HG03139 (cell line): ENCODE results near the gene MRPS27.

Source experiments
- ATAC-seq: cut with Tn5 transposase; IDR thresholded peaks from one replicate; pipeline ENCODE4 v1.9.1; 2021; ENCODE audit not compliant: unreplicated experiment

The MRPS27 gene

DNA sequence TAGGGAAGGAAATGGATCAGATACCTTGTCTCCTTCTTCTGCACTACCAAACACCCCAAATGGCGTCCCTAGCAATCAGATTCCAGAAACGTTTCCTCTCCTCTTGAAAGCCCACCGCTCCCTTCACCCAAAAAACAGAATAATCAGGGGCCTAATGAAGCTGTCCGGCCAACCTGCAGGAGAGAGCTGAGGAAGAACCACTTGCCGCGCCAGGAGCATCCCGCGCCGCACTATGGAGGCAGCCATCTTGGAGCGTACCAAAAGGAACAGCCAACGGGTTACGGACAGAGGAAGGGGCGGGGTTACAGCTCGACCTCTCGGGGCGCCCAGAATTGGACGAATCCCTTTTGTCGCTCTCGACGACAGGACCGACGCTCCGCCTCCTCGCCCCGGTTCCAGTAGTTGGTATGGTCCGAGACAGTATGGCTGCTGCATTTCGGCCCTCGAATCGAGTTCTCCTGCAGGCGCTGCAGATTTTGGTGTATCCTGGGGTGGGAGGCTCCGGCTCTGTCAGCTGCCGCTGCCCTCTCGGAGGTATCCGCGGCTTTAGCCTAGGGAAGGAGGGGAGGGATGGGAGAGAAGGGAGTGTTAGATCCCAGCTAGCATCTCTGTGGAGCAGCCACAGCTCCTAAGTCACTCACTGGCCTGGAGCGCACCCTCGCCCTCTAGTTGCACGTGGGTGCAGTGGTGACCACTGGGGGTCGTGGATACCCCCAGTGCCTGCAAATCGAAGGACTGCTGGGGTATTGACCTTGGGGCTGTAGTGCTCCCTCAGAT lies at the start of gene MRPS27, which contains the start of gene PTCD2:
TSS of gene MRPS27 (minus strand) at position 265 of the 777 bp plus-strand sequence. CDS start at position 246, 19 bp downstream.
TSS of gene PTCD2 (plus strand) at position 398 of the 777 bp plus-strand sequence. CDS start at position 408, 10 bp downstream.
- ATAC-seq = peak; percentile 99

GRCh38 chr5:72369711-72370110 lies 49.7 kb upstream of the MRPS27 start:
- ATAC-seq = no peak

GRCh38 chr5:72369301-72369700 lies 49.3 kb upstream of the MRPS27 start:
- no peak for ATAC-seq

GRCh38 chr5:72368271-72368670 lies 48.2 kb upstream of the MRPS27 start:
- no peak for ATAC-seq

DNA sequence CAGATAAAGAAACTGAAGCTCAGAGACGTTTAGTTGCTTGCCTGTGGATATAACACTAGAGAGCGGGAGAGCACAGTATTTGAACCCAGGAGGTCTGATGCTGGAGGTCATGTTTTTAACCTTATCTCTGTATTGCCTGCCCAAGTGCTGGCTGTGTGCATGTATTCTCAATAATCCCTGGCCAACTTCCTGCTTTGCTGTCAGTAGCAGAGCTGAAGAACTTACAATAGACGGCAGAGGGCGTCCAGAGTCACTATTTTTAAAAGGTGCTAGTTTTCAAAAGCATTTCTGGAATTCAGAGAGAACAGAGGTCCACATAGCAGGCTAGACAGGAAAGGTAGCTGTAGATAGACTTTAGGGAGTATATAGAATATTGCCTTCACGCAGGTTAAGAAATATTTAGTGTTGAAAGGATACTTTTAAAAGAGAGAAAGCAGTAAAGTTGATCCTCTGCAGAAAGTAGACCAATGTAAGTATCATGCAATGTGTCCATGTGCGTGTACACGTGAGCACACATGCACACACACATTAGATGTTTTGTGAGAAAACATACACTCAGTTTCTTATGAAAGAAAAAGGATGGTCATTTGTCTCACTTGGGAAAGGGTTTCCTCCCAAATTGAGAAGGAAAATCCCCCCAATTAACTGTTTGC lies 46.4 kb upstream of the MRPS27 start:
- peak; percentile 75 for ATAC-seq

DNA sequence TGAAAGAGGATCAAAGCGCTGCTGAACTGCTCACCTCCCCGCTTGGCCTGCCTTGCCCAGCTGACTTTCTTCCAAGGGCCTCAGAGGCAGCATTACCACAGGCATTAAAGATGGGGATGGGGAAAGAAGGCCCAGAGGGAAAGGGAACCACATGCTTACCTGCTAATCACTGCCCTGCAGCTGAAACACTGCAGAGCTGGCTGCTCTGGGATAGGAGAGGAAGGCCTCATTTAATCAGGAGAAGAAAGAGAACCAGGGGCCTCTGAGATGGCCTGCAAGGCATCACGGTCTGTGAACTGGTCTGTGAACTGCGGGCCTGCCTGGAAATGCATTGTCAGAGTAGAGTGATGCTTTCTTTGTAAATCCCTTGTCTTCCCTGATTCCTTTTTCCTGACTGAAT lies 44.9 kb upstream of the MRPS27 start:
- ATAC-seq = no peak

DNA sequence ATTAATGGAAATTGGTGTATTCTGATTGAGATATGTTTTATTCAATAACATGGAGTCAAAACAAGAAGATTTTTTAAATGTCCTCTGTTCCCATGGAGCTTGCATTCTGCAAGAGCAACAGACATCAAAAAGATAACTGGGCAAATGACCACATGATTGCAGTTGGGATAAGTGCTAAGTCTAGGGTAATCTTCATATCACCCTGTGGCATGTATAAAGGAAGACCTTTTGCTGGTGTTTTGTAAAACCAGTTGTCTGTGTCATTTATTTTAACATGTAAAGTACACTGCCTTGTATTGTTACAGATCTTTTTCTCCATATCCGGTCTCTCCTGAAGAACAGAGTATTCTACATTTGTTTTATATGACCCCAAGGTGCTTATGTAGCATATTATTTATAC lies 44.1 kb upstream of the MRPS27 start:
- ATAC-seq = no peak

- ATAC-seq = no peak
These were observed 43.2 kb upstream of the MRPS27 start for GRCh38 chr5:72363166-72363802.

- ATAC-seq = no peak
These were observed 39.8 kb upstream of the MRPS27 start for GRCh38 chr5:72359886-72360285.

- no peak for ATAC-seq
These were observed 38.9 kb upstream of the MRPS27 start for GRCh38 chr5:72358925-72359324.

- no peak for ATAC-seq
These were observed 36.3 kb upstream of the MRPS27 start for GRCh38 chr5:72356361-72356760.

GRCh38 chr5:72355706-72356299 lies 35.8 kb upstream of the MRPS27 start:
- no peak for ATAC-seq

DNA sequence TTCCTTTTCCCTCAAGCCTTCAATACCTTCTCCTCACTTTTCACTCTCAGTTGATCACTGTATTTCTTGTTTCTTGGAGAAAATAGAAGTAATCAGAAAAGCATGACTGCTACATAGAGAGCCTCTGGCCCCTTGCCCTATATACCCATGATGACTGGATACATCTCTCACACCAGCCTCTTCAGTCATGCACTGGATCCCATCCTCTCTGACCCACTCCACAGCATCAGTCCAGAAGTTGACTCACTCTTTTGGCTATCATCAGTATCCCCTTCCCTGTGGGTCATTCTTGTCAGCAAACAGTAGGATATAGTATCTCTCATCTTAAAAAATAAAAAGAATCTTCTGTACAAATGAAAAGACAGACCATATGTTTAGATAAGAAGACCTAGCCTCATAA lies 33.0 kb upstream of the MRPS27 start:
- no peak for ATAC-seq

DNA sequence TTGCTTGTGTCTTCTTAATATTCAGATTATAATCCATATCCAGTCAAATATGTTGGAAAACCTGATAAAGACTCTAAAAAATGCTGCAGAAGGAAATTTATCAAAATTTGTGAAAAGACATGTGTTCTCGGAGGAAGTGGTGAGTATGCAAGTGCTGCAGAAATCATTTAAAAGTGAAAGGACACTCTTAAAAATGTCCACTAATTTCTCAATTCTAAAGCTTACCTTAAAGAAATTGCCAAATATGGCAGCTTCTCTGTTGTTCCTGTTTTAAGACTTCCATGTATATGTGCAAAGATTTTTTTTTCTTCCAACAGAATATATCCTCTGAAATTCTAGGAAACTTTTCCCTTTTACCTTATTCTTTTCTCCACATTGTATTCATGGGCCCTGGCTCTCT lies 32.6 kb upstream of the MRPS27 start:
- ATAC-seq = no peak

DNA sequence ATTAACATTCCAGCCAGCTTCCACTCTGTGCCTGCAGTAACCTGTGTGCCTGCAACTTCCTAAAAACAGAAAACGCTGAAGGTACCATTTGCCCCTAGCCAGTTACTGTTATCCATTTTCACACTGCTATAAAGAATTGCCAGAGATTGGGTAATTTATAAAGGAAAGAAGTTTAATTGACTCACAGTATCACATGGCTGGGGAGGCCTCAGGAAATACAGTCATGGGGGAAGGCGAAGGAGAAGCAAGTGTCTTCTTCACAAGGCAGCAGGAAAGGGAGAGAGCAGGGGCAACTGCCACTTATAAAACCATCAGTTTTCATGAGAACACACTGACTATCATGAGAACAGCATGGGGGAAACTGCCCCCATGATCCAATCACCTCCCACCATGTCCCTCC lies 31.3 kb upstream of the MRPS27 start:
- ATAC-seq = no peak

GRCh38 chr5:72347801-72348308 lies 27.8 kb upstream of the MRPS27 start:
- ATAC-seq = no peak

GRCh38 chr5:72346398-72346797 lies 26.4 kb upstream of the MRPS27 start:
- ATAC-seq = no peak

DNA sequence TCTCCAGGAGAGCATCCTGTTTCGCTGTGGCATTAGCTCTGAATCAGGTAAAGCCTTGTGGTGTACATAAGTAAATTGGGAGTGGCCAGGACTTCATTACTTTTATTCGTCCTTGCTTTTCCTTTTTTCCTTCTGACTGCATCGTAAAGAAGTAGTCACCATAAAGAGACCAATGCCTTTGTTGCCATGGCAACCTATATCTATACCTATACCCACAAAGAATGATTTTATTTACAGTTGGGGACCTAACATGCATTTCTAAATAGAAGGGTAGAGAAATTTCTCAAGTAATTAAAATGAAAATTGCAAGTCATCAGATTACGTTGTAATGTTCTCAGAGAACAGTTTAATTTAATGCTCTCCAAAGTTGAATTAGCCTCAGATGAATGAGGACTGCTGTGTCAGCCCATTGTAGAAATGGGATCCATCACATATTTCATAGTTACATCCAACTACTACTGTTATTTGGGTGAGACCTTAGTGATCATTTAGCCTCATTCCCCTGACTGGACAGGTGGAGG lies 18.7 kb upstream of the MRPS27 start:
- ATAC-seq = no peak

DNA sequence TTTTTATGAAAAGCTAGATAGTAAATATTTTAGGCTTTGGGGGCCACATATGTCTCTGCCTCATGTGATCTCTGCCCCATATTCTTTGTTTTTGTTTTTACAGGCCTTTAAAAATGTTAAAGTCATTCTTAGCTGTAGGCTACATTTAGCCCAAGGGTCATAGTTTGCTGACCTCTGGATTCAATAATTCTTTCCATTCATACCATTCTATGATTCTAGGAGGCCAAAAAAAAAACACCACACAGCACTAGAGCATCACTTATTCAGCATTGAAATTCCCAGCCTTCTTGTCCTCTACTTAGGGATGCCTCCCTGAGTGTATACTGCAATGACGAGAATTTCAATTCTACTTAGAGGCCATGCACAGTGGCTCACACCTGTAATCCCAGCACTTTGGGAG lies 17.1 kb upstream of the MRPS27 start:
- no peak for ATAC-seq

DNA sequence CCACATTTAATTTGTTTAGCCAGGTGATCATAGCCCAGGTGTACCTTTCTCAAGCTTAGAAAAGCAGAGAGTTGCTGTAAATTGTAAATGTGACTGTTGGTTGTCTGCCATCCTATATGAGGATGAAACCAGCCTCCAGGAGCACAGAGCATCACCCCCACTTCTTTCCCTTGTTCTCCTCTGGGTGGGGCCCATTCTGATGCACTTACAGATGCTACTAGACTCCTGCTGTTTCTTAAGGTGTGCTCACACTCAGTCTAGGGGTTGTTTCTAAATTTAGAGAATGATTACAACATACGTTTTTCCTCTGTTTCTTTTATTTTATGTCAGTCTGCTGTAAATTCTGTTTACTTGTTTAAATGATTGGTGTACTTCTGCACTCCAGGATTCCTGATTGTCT lies 10.7 kb upstream of the MRPS27 start:
- ATAC-seq = no peak

- ATAC-seq = no peak
These were observed 8.1 kb upstream of the MRPS27 start for GRCh38 chr5:72328172-72328571.
